HEK293T (cell line): ENCODE data around the gene YPEL5.

Experiments used
- CTCF ChIA-PET: fragments of 350-600 bp; formaldehyde crosslinking; extraction: SDS; loops from one replicate; lab custom pipeline; 2021; ENCODE audit warnings: antibody characterized with exemption, inconsistent platforms; lab: Yijun Ruan, JAX
- POLR2A ChIA-PET: fragments of 350-600 bp; formaldehyde crosslinking; extraction: SDS; loops from one replicate; lab custom pipeline; 2020; ENCODE audit warnings: antibody characterized with exemption, inconsistent platforms; lab: Yijun Ruan, JAX
- DNase-seq: peaks from one replicate; pipeline ENCODE4 v3.0.0; 2012; ENCODE audit warnings: mixed read lengths; ENCODE audit errors: extremely low spot score
- ARNT ChIP-seq: fragments of 450-650 bp; IDR thresholded peaks from 2 replicates; pipeline ENCODE4 v1.6.1; 2017; ENCODE audit warnings: mild to moderate bottlenecking
- BHLHE40 ChIP-seq: fragments of 450-650 bp; IDR thresholded peaks from 2 replicates; pipeline ENCODE4 v1.6.1; 2016; ENCODE audit warnings: mild to moderate bottlenecking, moderate library complexity, borderline replicate concordance
- CTBP1 ChIP-seq: fragments of 450-650 bp; IDR thresholded peaks from 2 replicates; pipeline ENCODE4 v1.6.1; 2016; ENCODE audit warnings: borderline replicate concordance
- ELF4 ChIP-seq: fragments of 450-650 bp; IDR thresholded peaks from 2 replicates; pipeline ENCODE4 v1.6.1; 2017; ENCODE audit warnings: antibody characterized with exemption
- FOXA1 ChIP-seq: fragments of 450-650 bp; IDR thresholded peaks from 2 replicates; pipeline ENCODE4 v1.6.1; 2016; ENCODE audit warnings: mild to moderate bottlenecking
- FOXK2 ChIP-seq: fragments of 450-650 bp; IDR thresholded peaks from 2 replicates; pipeline ENCODE4 v1.6.1; 2016; ENCODE audit warnings: mild to moderate bottlenecking
- FOXM1 ChIP-seq: fragments of 450-650 bp; IDR thresholded peaks from 2 replicates; pipeline ENCODE4 v1.6.1; 2017; ENCODE audit warnings: mild to moderate bottlenecking, borderline replicate concordance
- HDGF ChIP-seq: fragments of 450-650 bp; IDR thresholded peaks from 2 replicates; pipeline ENCODE4 v1.6.1; 2017; ENCODE audit warnings: antibody characterized with exemption, borderline replicate concordance
- L3MBTL2 ChIP-seq: fragments of 450-650 bp; conservative IDR thresholded peaks from 2 replicates; pipeline ENCODE4 v1.6.1; 2016; ENCODE audit warnings: mild to moderate bottlenecking
- LEF1 ChIP-seq: fragments of 450-650 bp; IDR thresholded peaks from 2 replicates; pipeline ENCODE4 v1.6.1; 2017; ENCODE audit warnings: mild to moderate bottlenecking, borderline replicate concordance
- NFRKB ChIP-seq: fragments of 450-650 bp; IDR thresholded peaks from 2 replicates; pipeline ENCODE4 v1.6.1; 2016; ENCODE audit warnings: mild to moderate bottlenecking, moderate library complexity
- PKNOX1 ChIP-seq: fragments of 450-650 bp; IDR thresholded peaks from 2 replicates; pipeline ENCODE4 v1.6.1; 2016
- SP1 ChIP-seq: fragments of 450-650 bp; IDR thresholded peaks from 2 replicates; pipeline ENCODE4 v1.6.1; 2017
- SUZ12 ChIP-seq: fragments of 450-650 bp; IDR thresholded peaks from 2 replicates; pipeline ENCODE4 v1.6.1; 2016; ENCODE audit warnings: mild to moderate bottlenecking
- TARDBP ChIP-seq: fragments of 450-650 bp; IDR thresholded peaks from 2 replicates; pipeline ENCODE4 v1.6.1; 2016
- ZNF384 ChIP-seq: fragments of 450-650 bp; IDR thresholded peaks from 2 replicates; pipeline ENCODE4 v1.6.1; 2016

The YPEL5 gene

GRCh38 chr2:30149976-30150375, 3.2 kb downstream of the YPEL5 start:
- CTCF ChIA-PET: interaction anchor here (0.8 to 1.8 kb wide), 3 partner anchors 12 to 15 kb away, joined by 3 to 5 read pairs (median 3); no protein-coding TSS in a partner anchor

GRCh38 chr2:30150786-30151185, 4.0 kb downstream of the YPEL5 start:
- no peak for TF ChIP-seq ARNT
- 0 out of 2 replicates have a peak, but pooled peaks have one; percentile 6 for TF ChIP-seq PKNOX1
- TF ChIP-seq CTBP1: no peak
- ChIA-PET CTCF (interaction anchor here (0.8 to 1.2 kb wide), 2 partner anchors 11 to 14 kb away, joined by 3 read pairs; no protein-coding TSS in a partner anchor), POLR2A (no interaction called here)
- DNase-seq: no peak

More at GRCh38 chr2:30149976-30150375, 3.2 kb downstream of the YPEL5 start:
- POLR2A ChIA-PET: no interaction called here
- TF ChIP-seq L3MBTL2: no peak
- TF ChIP-seq LEF1: no peak
- TF ChIP-seq CTBP1: no peak
- no peak for TF ChIP-seq FOXM1
- TF ChIP-seq FOXK2: no peak
- TF ChIP-seq FOXA1: no peak
- TF ChIP-seq ARNT: no peak
- no peak for DNase-seq

- TF ChIP-seq FOXM1 (no peak), CTBP1 (no peak), ELF4 (no peak), SP1 (no peak), SUZ12 (no peak), ARNT (no peak), NFRKB (no peak), PKNOX1 (no peak), ZNF384 (no peak), FOXK2 (no peak), L3MBTL2 (no peak), BHLHE40 (no peak), FOXA1 (no peak), LEF1 (no peak), TARDBP (no peak), HDGF (no peak)
- ChIA-PET CTCF (interaction anchor here (2.2 kb wide), 1 partner anchor 12 kb away, joined by 7 read pairs; no protein-coding TSS in a partner anchor), POLR2A (no interaction called here)
- DNase-seq: no peak
Observed at GRCh38 chr2:30152385-30152784, 5.6 kb downstream of the YPEL5 start.

- TF ChIP-seq BHLHE40 (no peak), SUZ12 (no peak), SP1 (no peak)
- POLR2A ChIA-PET: interaction anchor here (1.9 kb wide), 1 partner anchor 9 kb away, joined by 4 read pairs; no protein-coding TSS in a partner anchor
- DNase-seq: no peak
- CTCF ChIA-PET: interaction anchor here (1.9 kb wide), 1 partner anchor 10 kb away, joined by 10 read pairs; no protein-coding TSS in a partner anchor
Observed at GRCh38 chr2:30155202-30155601, 8.4 kb downstream of the YPEL5 start.

- DNase-seq: no peak
- ChIA-PET CTCF (interaction anchor here (1.9 kb wide), 1 partner anchor 9 kb away, joined by 10 read pairs; no protein-coding TSS in a partner anchor), POLR2A (interaction anchor here (1.9 kb wide), 1 partner anchor 10 kb away, joined by 4 read pairs; no protein-coding TSS in a partner anchor)
- no peak for TF ChIP-seq TARDBP
Observed at GRCh38 chr2:30155889-30156658, 9.3 kb downstream of the YPEL5 start.

- ChIA-PET POLR2A (no interaction called here), CTCF (no interaction called here)
- TF ChIP-seq HDGF: no peak
- no peak for TF ChIP-seq LEF1
- no peak for TF ChIP-seq ARNT
- TF ChIP-seq SP1: no peak
- no peak for TF ChIP-seq FOXM1
- TF ChIP-seq FOXA1: no peak
- TF ChIP-seq ZNF384: no peak
- TF ChIP-seq NFRKB: no peak
- no peak for TF ChIP-seq L3MBTL2
- TF ChIP-seq SUZ12: no peak
- no peak for TF ChIP-seq FOXK2
- no peak for TF ChIP-seq TARDBP
- no peak for TF ChIP-seq PKNOX1
- no peak for TF ChIP-seq BHLHE40
- no peak for TF ChIP-seq CTBP1
- no peak for TF ChIP-seq ELF4
Observed at GRCh38 chr2:30157616-30158015, 10.8 kb downstream of the YPEL5 start.

More at GRCh38 chr2:30157616-30158015, 10.8 kb downstream of the YPEL5 start:
- DNase-seq: no peak
